Esophagus muscularis mucosa (tissue), 4 donors: ENCODE measurements around the gene FANCI.

ENCODE experiments used
- CTCF ChIP-seq, 3 experiments: fragments of 200-600 bp in 2 of 3; fragments of 450-650 bp in 1 of 3; sonication (generic) in 2 of 3; IDR thresholded peaks; one replicate each; pipeline ENCODE4 v1.5.1; 2017 to 2019; ENCODE audit warnings: antibody characterized with exemption in 3 of 3, mild to moderate bottlenecking in 2 of 3, moderate library complexity in 1 of 3
- EP300 ChIP-seq: sonication (generic); formaldehyde crosslinking; IDR thresholded peaks from one replicate; pipeline ENCODE4 v1.6.1; 2017; ENCODE audit warnings: antibody characterized with exemption
- POLR2A ChIP-seq: fragments of 450-650 bp; IDR thresholded peaks from one replicate; pipeline ENCODE4 v1.6.1; 2017; ENCODE audit warnings: antibody characterized with exemption, moderate library complexity, mild to moderate bottlenecking, low read depth
- POLR2AphosphoS5 ChIP-seq, 2 donors: sonication (generic); formaldehyde crosslinking; IDR thresholded peaks; one replicate each; pipeline ENCODE4 v1.6.1; 2017; ENCODE audit warnings: antibody characterized with exemption in 2 of 2

GRCh38 chr15:89349206-89349558, 105.4 kb downstream of the FANCI start:
- TF ChIP-seq POLR2A = no peak
- no peak for TF ChIP-seq CTCF (IDR thresholded peaks at IDR 0.05)
- TF ChIP-seq POLR2AphosphoS5 (IDR thresholded peaks at IDR 0.05) = no peak
- TF ChIP-seq EP300 = no peak
